ENCODE results near the gene CASP9. TPM values are rescaled to one million over a fixed set of nuclear protein-coding genes. Genes with fewer than 3 reads are reported as not detected.

Gene CASP9
- total RNA-seq, 1 donor from 2014 or later, result 15.7 TPM

- intact Hi-C loops (cut with micrococcal nuclease), result no loop called here
- no peak for DNase-seq
- ATAC-seq (ENCODE audit: low read depth), result no peak
- no peak for TF ChIP-seq CTCF (IDR thresholded peaks at IDR 0.05)
- ChIA-PET POLR2A (no interaction called here), CTCF (no interaction called here)
- peaks cover 16% of the 10 kb centered on the region for H3K27me3 Mint-ChIP-seq
- no peak overlapping the region for H3K4me3 Mint-ChIP-seq
- H3K27ac Mint-ChIP-seq, result no peak overlapping the region
- H3K36me3 Mint-ChIP-seq (ENCODE audit: low read depth), result no peaks in the 10 kb centered on the region
- H3K9me3 Mint-ChIP-seq, result no peaks in the 10 kb centered on the region
- H3K4me1 Mint-ChIP-seq, result no peaks in the 10 kb centered on the region
Measured at GRCh38 chr1:15455522-15455921, 68.5 kb downstream of the CASP9 start.

GRCh38 chr1:15454256-15454655 is 69.8 kb downstream of the CASP9 start:
- Mint-ChIP-seq H3K4me3 (no peak overlapping the region), H3K27ac (no peak overlapping the region), H3K27me3 (peaks cover 19% of the 10 kb centered on the region), H3K4me1 (no peaks in the 10 kb centered on the region), H3K36me3 (ENCODE audit: low read depth) (no peaks in the 10 kb centered on the region), H3K9me3 (no peaks in the 10 kb centered on the region)
- ChIA-PET CTCF (no interaction called here), POLR2A (no interaction called here)
- no peak for TF ChIP-seq CTCF (IDR thresholded peaks at IDR 0.05)
- ATAC-seq (ENCODE audit: low read depth) (no peak), DNase-seq (no peak)
- intact Hi-C loops (cut with micrococcal nuclease), result no loop called here

GRCh38 chr1:15453734-15454133 is 70.3 kb downstream of the CASP9 start:
- no peak for TF ChIP-seq CTCF (IDR thresholded peaks at IDR 0.05)
- H3K4me1 Mint-ChIP-seq, result no peaks in the 10 kb centered on the region
- intact Hi-C loops (cut with micrococcal nuclease), result no loop called here
- DNase-seq (no peak), ATAC-seq (ENCODE audit: low read depth) (no peak)
- ChIA-PET CTCF (no interaction called here), POLR2A (no interaction called here)
- no peaks in the 10 kb centered on the region for H3K36me3 Mint-ChIP-seq (ENCODE audit: low read depth)
- H3K4me3 Mint-ChIP-seq, result no peak overlapping the region
- no peak overlapping the region for H3K27ac Mint-ChIP-seq
- H3K27me3 Mint-ChIP-seq, result peaks cover 23% of the 10 kb centered on the region
- no peaks in the 10 kb centered on the region for H3K9me3 Mint-ChIP-seq

GRCh38 chr1:15452866-15453571 is 71.0 kb downstream of the CASP9 start:
- ChIA-PET POLR2A (no interaction called here), CTCF (no interaction called here)
- no peaks in the 10 kb centered on the region for H3K36me3 Mint-ChIP-seq (ENCODE audit: low read depth)
- H3K27me3 Mint-ChIP-seq, result peaks cover 23% of the 10 kb centered on the region
- H3K27ac Mint-ChIP-seq, result no peak overlapping the region
- no peak for ATAC-seq (ENCODE audit: low read depth)
- DNase-seq, result no peak
- H3K4me1 Mint-ChIP-seq, result no peaks in the 10 kb centered on the region
- no peaks in the 10 kb centered on the region for H3K9me3 Mint-ChIP-seq
- intact Hi-C loops (cut with micrococcal nuclease), result no loop called here
- TF ChIP-seq CTCF (IDR thresholded peaks at IDR 0.05), result no peak
- H3K4me3 Mint-ChIP-seq, result no peak overlapping the region

GRCh38 chr1:15452216-15452615 is 71.8 kb downstream of the CASP9 start:
- ATAC-seq (ENCODE audit: low read depth), result no peak
- Mint-ChIP-seq H3K9me3 (no peaks in the 10 kb centered on the region), H3K27me3 (peaks cover 27% of the 10 kb centered on the region), H3K4me3 (no peak overlapping the region), H3K27ac (no peak overlapping the region), H3K4me1 (no peaks in the 10 kb centered on the region), H3K36me3 (ENCODE audit: low read depth) (no peaks in the 10 kb centered on the region)
- intact Hi-C loops (cut with micrococcal nuclease), result no loop called here
- no peak for TF ChIP-seq CTCF (IDR thresholded peaks at IDR 0.05)
- no peak for DNase-seq
- ChIA-PET CTCF (no interaction called here), POLR2A (no interaction called here)

Data from activated B cell treated with CpG ODN at 0.5 μM for 24 hours (primary cell).